ENCODE measurements around the gene SHCBP1.

The SHCBP1 gene

DNA sequence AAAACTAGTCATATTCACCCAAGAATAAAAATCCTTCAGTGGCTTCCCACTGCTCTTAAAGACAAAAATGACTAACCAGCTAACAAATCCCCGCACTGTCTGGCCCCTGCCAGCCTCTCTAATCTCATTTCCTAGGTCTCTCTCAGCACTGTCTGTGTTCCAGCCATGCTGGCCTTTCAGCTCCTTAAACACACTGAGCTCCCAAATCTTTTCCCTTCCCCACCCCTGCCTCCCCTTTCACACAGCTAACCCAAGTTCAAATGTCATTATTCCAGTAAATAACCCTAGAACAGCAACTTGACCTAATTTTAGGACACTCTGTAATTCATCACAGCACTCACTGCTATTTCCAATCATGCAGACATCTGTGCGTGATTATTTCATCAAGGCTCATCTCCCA, 7.8 kb downstream of the SHCBP1 start:
- Histone ChIP-seq H3K27ac (ENCODE audit: low read length) (no peak overlapping the region), H3K9ac (ENCODE audit: low read length in 2 of 2) (no peak overlapping the region), H3K4me3 (ENCODE audit: low read length in 2 of 2) (no peak overlapping the region), H3K36me3 (ENCODE audit: control insufficient read depth in 2 of 2, insufficient read depth in 2 of 2, low read length in 2 of 2) (no peaks in the 10 kb centered on the region), H3K4me1 (ENCODE audit: control insufficient read depth, insufficient read depth, low read length) (no peaks in the 10 kb centered on the region), H3K27me3 (ENCODE audit: control insufficient read depth in 1 of 2, insufficient read depth in 2 of 2, low read length in 2 of 2) (no peaks in the 10 kb centered on the region), H3K9me3 (ENCODE audit: control insufficient read depth in 2 of 2, low read length in 2 of 2) (no peaks in the 10 kb centered on the region)

DNA sequence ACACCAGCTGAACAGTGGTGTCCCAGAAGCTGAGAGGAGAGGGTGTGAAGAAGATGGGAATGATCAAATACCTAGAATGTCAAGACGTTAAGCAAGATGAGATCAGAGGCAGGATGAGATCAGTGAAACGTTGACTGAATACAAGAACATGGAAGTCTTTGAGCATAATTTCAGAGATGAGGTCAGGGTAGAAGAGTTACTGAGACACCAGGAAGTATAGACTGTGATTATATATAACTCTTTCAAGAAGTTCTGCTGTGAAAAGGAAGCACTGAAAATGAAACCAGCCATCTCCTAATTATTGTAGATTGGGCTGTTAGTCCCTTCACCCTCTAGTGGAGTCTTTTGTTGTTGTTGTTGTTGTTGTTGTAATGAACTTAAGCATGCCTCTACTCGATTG, 9.1 kb downstream of the SHCBP1 start:
- Histone ChIP-seq H3K27me3 (ENCODE audit: control insufficient read depth in 1 of 2, insufficient read depth in 2 of 2, low read length in 2 of 2) (no peaks in the 10 kb centered on the region), H3K27ac (ENCODE audit: low read length) (no peak overlapping the region), H3K4me1 (ENCODE audit: control insufficient read depth, insufficient read depth, low read length) (no peaks in the 10 kb centered on the region), H3K4me3 (ENCODE audit: low read length in 2 of 2) (no peak overlapping the region), H3K36me3 (ENCODE audit: control insufficient read depth in 2 of 2, insufficient read depth in 2 of 2, low read length in 2 of 2) (no peaks in the 10 kb centered on the region), H3K9me3 (ENCODE audit: control insufficient read depth in 2 of 2, low read length in 2 of 2) (no peaks in the 10 kb centered on the region), H3K9ac (ENCODE audit: low read length in 2 of 2) (no peak overlapping the region)

DNA sequence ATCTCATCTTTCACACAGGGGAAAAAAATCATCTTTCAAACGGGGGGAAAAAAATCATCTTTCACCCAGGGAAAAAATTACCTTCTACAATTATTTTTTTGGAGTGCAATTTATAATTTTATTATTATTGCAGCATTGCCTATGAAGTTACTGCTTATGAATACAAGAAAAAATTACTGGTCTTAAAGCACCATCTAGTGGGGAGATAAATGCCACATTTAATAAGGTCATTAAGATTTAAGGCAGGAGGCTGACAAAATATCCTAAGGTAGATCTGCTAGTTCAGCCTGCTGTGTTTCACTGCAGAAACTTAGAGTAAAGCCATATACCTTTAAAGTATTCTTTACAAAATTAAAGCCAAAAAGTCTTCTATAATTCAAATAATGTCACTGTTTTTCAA, 13.7 kb downstream of the SHCBP1 start:
- Histone ChIP-seq H3K4me1 (ENCODE audit: control insufficient read depth, insufficient read depth, low read length) (no peaks in the 10 kb centered on the region), H3K36me3 (ENCODE audit: control insufficient read depth in 2 of 2, insufficient read depth in 2 of 2, low read length in 2 of 2) (no peaks in the 10 kb centered on the region), H3K27ac (ENCODE audit: low read length) (no peak overlapping the region), H3K9ac (ENCODE audit: low read length in 2 of 2) (no peak overlapping the region), H3K27me3 (ENCODE audit: control insufficient read depth in 1 of 2, insufficient read depth in 2 of 2, low read length in 2 of 2) (no peaks in the 10 kb centered on the region), H3K9me3 (ENCODE audit: control insufficient read depth in 2 of 2, low read length in 2 of 2) (no peaks in the 10 kb centered on the region), H3K4me3 (ENCODE audit: low read length in 2 of 2) (no peak overlapping the region)

DNA sequence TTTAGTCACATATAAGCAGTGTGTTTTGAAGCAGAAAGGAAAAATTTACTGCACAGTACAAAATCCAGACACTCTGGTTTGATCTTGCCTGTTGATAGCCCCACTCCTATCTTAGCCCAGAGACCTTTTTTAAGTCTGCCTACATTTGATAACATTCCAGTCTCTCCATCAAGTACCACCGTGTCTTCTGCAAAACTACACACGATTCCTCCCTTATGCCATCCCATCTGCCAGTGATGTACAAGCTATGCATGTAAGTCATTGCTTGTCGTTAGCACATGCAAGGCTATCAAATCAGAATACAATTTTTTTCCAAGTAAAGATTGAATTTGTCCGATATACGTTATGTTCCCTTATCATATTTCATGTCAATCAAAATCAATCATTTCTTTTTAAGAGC, 14.9 kb downstream of the SHCBP1 start:
- no peak overlapping the region for H3K4me3 ChIP-seq (ENCODE audit: low read length in 2 of 2)
- H3K27me3 ChIP-seq (ENCODE audit: control insufficient read depth in 1 of 2, insufficient read depth in 2 of 2, low read length in 2 of 2): no peaks in the 10 kb centered on the region
- H3K9me3 ChIP-seq (ENCODE audit: control insufficient read depth in 2 of 2, low read length in 2 of 2): no peaks in the 10 kb centered on the region
- H3K4me1 ChIP-seq (ENCODE audit: control insufficient read depth, insufficient read depth, low read length): no peaks in the 10 kb centered on the region
- H3K27ac ChIP-seq (ENCODE audit: low read length): no peak overlapping the region
- no peaks in the 10 kb centered on the region for H3K36me3 ChIP-seq (ENCODE audit: control insufficient read depth in 2 of 2, insufficient read depth in 2 of 2, low read length in 2 of 2)
- no peak overlapping the region for H3K9ac ChIP-seq (ENCODE audit: low read length in 2 of 2)

DNA sequence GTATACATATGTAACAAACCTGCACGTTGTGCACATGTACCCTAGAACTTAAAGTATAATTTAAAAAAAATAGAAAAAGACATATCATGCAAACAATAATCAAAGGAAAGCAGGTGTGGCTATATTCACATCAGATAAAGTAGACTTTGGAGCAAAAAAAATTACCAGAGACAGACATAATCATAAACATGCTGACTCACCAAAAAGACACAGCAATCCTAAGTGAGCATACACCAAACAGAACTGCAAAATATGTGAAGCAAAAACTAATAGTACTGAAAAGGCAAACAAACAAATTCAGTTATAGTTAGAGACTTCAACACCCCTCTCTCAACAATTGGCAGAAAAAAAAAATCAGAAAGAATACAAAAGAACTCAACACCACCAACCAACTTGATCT, 29.9 kb downstream of the SHCBP1 start:
- Histone ChIP-seq H3K9me3 (ENCODE audit: control insufficient read depth in 2 of 2, low read length in 2 of 2) (no peaks in the 10 kb centered on the region), H3K4me1 (ENCODE audit: control insufficient read depth, insufficient read depth, low read length) (no peaks in the 10 kb centered on the region), H3K27me3 (ENCODE audit: control insufficient read depth in 1 of 2, insufficient read depth in 2 of 2, low read length in 2 of 2) (no peaks in the 10 kb centered on the region), H3K27ac (ENCODE audit: low read length) (no peak overlapping the region), H3K36me3 (ENCODE audit: control insufficient read depth in 2 of 2, insufficient read depth in 2 of 2, low read length in 2 of 2) (no peaks in the 10 kb centered on the region), H3K9ac (ENCODE audit: low read length in 2 of 2) (no peak overlapping the region), H3K4me3 (ENCODE audit: low read length in 2 of 2) (no peak overlapping the region)

DNA sequence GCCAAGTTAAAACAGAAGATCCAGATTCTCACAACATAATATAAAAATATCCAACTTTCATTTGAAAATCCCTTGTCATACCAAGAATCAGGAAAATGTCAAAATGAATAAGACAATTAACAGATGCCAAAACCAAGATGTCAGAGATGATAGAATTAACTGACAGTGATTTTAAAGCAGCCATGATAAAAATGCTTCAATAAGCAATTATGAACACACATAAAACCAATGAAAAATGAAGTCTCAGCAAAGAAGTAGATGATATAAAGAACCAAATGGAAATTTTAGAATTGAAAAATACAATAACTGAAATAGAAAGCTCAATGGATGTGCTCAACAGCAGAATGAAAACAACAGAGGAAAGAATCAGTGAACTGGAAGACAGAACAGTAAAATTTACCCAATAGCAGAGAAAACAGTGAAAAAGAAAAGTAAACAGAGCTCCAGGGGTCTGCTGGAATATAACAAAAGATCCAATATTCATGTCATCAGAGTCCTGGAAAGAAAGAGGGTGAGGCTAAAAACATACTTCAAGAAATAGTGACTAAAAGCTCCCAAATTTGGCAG, 35.1 kb downstream of the SHCBP1 start:
- no peak overlapping the region for H3K9ac ChIP-seq (ENCODE audit: low read length in 2 of 2)
- no peak overlapping the region for H3K4me3 ChIP-seq (ENCODE audit: low read length in 2 of 2)
- no peak overlapping the region for H3K27ac ChIP-seq (ENCODE audit: low read length)
- H3K4me1 ChIP-seq (ENCODE audit: control insufficient read depth, insufficient read depth, low read length): no peaks in the 10 kb centered on the region
- H3K36me3 ChIP-seq (ENCODE audit: control insufficient read depth in 2 of 2, insufficient read depth in 2 of 2, low read length in 2 of 2): no peaks in the 10 kb centered on the region
- no peaks in the 10 kb centered on the region for H3K27me3 ChIP-seq (ENCODE audit: control insufficient read depth in 1 of 2, insufficient read depth in 2 of 2, low read length in 2 of 2)
- peaks cover 2 to 6% of the 10 kb centered on the region in 2 donors for H3K9me3 ChIP-seq (ENCODE audit: control insufficient read depth in 2 of 2, low read length in 2 of 2)

DNA sequence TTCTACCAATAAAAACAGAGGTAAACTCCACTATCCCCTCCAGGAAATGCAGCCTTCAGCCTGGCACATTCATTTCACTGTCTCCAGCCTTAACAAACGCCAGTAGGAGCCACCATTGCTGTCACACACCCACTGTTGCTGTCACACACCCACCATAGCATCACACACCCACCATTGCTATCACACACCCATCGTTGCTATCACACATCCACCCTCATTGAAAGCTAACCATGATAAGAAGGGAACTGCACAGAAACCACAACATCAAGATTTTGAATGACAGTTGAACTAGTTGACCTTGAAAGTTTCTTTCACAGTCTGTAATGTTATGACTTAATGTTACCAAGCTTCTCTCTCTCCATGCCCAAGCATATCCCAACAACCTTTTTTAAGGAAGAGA, 38.1 kb downstream of the SHCBP1 start:
- H3K4me3 ChIP-seq (ENCODE audit: low read length in 2 of 2): no peak overlapping the region
- H3K9me3 ChIP-seq (ENCODE audit: control insufficient read depth in 2 of 2, low read length in 2 of 2): peaks cover 2 to 6% of the 10 kb centered on the region in 2 donors
- H3K36me3 ChIP-seq (ENCODE audit: control insufficient read depth in 2 of 2, insufficient read depth in 2 of 2, low read length in 2 of 2): no peaks in the 10 kb centered on the region
- no peaks in the 10 kb centered on the region for H3K4me1 ChIP-seq (ENCODE audit: control insufficient read depth, insufficient read depth, low read length)
- H3K27ac ChIP-seq (ENCODE audit: low read length): no peak overlapping the region
- no peaks in the 10 kb centered on the region for H3K27me3 ChIP-seq (ENCODE audit: control insufficient read depth in 1 of 2, insufficient read depth in 2 of 2, low read length in 2 of 2)
- H3K9ac ChIP-seq (ENCODE audit: low read length in 2 of 2): no peak overlapping the region

DNA sequence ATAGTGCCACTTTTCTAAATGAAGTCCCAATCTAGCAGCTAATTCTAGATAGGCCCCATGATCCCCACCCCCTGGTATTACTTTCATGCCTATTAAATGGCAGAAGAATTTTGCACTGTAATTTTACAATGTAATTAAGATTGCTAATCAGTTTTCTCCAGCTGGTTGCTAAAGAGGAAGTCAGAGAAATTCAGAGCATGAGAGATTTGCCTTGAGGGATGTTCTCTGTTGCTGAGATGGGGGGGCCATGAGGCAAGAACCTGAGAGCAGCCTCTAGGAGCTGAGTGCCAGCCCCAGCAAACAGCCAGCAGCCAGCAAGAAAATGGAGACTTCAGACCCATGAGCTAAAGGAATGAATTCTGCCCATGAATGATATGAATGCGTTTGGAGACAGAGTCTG, 38.9 kb downstream of the SHCBP1 start:
- Histone ChIP-seq H3K4me3 (ENCODE audit: low read length in 2 of 2) (no peak overlapping the region), H3K36me3 (ENCODE audit: control insufficient read depth in 2 of 2, insufficient read depth in 2 of 2, low read length in 2 of 2) (no peaks in the 10 kb centered on the region), H3K9ac (ENCODE audit: low read length in 2 of 2) (no peak overlapping the region), H3K27me3 (ENCODE audit: control insufficient read depth in 1 of 2, insufficient read depth in 2 of 2, low read length in 2 of 2) (no peaks in the 10 kb centered on the region), H3K27ac (ENCODE audit: low read length) (no peak overlapping the region), H3K9me3 (ENCODE audit: control insufficient read depth in 2 of 2, low read length in 2 of 2) (peaks cover 2 to 6% of the 10 kb centered on the region in 2 donors), H3K4me1 (ENCODE audit: control insufficient read depth, insufficient read depth, low read length) (no peaks in the 10 kb centered on the region)

DNA sequence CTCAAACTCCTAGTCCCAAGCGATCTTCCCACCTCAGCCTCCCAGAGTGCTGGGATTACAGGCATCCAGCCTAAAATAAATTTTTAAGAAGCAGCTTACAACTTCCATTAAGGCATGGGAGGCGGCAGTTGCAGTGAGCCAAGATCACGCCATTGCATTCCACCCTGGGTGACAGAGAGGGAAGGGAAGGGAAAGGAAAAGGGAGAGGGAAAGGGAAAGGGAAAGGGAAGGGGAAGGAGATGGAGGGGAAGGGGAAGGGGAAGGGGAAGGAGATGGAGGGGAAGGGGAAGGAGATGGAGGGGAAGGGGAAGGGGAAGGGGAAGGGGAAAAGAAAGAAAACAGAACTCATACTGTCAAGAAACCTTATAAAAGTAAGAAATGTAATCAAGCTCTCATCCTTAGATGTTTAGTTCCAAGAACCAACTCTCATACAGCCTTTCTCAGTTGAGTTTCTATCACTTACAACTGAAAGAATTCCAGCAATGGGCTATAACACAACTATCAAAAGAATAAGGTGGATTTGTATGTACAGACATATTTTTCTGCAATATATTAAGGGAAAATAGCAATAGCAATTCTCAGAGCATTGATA, 43.1 kb downstream of the SHCBP1 start:
- Histone ChIP-seq H3K4me3 (ENCODE audit: low read length in 2 of 2) (no peak overlapping the region), H3K27ac (ENCODE audit: low read length) (no peak overlapping the region), H3K36me3 (ENCODE audit: control insufficient read depth in 2 of 2, insufficient read depth in 2 of 2, low read length in 2 of 2) (no peaks in the 10 kb centered on the region), H3K4me1 (ENCODE audit: control insufficient read depth, insufficient read depth, low read length) (no peaks in the 10 kb centered on the region), H3K27me3 (ENCODE audit: control insufficient read depth in 1 of 2, insufficient read depth in 2 of 2, low read length in 2 of 2) (no peaks in the 10 kb centered on the region), H3K9me3 (ENCODE audit: control insufficient read depth in 2 of 2, low read length in 2 of 2) (no peaks in the 10 kb centered on the region), H3K9ac (ENCODE audit: low read length in 2 of 2) (no peak overlapping the region)

DNA sequence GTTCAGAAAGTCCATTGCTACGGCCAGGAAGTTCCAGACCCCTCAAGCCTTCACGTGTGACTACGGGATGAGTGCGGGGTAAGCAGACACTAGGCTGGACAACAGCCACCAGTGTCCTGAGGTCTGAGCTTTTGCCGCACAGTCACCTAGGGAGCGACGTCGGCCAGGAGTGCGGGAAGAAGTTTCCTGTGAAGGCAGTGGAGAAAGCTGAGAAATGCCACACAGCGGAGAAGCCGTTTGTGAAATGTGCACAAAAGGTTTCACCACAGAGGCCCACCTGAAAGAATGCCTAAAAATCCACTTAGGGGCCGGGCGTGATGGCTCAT, 47.4 kb downstream of the SHCBP1 start:
- no peak overlapping the region for H3K4me3 ChIP-seq (ENCODE audit: low read length in 2 of 2)
- no peak overlapping the region for H3K9ac ChIP-seq (ENCODE audit: low read length in 2 of 2)
- H3K4me1 ChIP-seq (ENCODE audit: control insufficient read depth, insufficient read depth, low read length): no peaks in the 10 kb centered on the region
- no peak overlapping the region for H3K27ac ChIP-seq (ENCODE audit: low read length)
- H3K27me3 ChIP-seq (ENCODE audit: control insufficient read depth in 1 of 2, insufficient read depth in 2 of 2, low read length in 2 of 2): no peaks in the 10 kb centered on the region
- H3K9me3 ChIP-seq (ENCODE audit: control insufficient read depth in 2 of 2, low read length in 2 of 2): peaks cover 0 to 4% of the 10 kb centered on the region in 2 donors
- H3K36me3 ChIP-seq (ENCODE audit: control insufficient read depth in 2 of 2, insufficient read depth in 2 of 2, low read length in 2 of 2): no peaks in the 10 kb centered on the region

DNA sequence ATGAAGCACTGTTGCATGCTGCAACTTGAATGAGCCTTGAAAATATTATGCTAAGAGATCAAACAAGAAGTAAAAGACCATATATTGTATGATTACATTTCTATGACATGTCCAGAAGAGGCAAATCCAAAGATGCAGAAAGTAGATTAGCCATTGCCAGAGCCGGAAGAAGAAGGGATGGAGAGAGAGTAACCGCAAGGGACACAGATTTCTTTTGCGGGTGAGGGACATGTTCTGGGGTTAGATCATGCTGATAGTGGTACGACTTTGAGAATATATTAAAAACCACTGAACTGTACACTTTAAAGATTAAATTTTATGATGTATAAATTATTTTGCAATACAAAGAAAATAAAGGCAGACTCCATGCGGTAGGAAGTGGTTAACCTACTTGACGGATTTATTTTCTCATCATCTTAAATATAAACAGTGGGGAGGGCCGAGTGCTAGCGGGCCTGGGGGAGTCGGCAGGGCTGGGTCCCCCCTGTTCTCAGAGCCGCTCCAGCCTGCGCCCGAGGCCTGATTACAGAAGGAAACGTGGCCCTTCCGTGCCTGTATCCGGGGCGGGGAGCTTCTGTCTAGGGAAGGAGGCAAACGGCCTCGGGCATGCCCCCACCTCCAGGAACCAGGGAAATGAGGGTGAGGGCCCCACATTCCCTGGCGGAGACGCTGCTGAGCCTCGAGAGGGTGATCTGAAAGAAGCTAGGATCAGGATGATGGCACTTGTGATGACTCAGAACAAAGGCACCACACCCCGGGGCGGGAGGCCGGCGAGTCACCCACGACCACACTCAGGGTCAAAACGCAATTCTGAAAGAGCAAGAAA, 48.0 kb downstream of the SHCBP1 start:
- H3K4me3 ChIP-seq (ENCODE audit: low read length in 2 of 2): no peak overlapping the region
- peaks cover 0 to 5% of the 10 kb centered on the region in 2 donors for H3K9me3 ChIP-seq (ENCODE audit: control insufficient read depth in 2 of 2, low read length in 2 of 2)
- no peaks in the 10 kb centered on the region for H3K4me1 ChIP-seq (ENCODE audit: control insufficient read depth, insufficient read depth, low read length)
- peaks cover 0 to 2% of the 10 kb centered on the region in 2 donors for H3K27me3 ChIP-seq (ENCODE audit: control insufficient read depth in 1 of 2, insufficient read depth in 2 of 2, low read length in 2 of 2)
- H3K27ac ChIP-seq (ENCODE audit: low read length): no peak overlapping the region
- no peak overlapping the region for H3K9ac ChIP-seq (ENCODE audit: low read length in 2 of 2)
- no peaks in the 10 kb centered on the region for H3K36me3 ChIP-seq (ENCODE audit: control insufficient read depth in 2 of 2, insufficient read depth in 2 of 2, low read length in 2 of 2)
